ENCODE data around the gene HMGXB4. TPM values are rescaled to one million over a fixed set of nuclear protein-coding genes. Genes with fewer than 3 reads are reported as not detected.
A peak's percentile ranks its signal among the peaks of the same experiment; 100 is the strongest.

The HMGXB4 gene
- total and polyA plus RNA-seq, 2 of the 8 experiments (the other 6 are each of a cell fraction or from before 2014, with no cell fraction given), result 20.9 to 41.3 TPM

GRCh38 chr22:35208003-35208402 lies 49.3 kb upstream of the HMGXB4 start:
- H3K27me3 ChIP-seq (replicated peaks in 1 of 4; ENCODE audit: control insufficient read depth in 3 of 4, extremely low read depth in 1 of 4, insufficient read depth in 3 of 4, low read length in 3 of 4), result no peaks in the 10 kb centered on the region; a peak in 1 of 7 replicates
- no peaks in the 10 kb centered on the region; a peak in 2 of 7 replicates for H3K4me1 ChIP-seq (replicated peaks in 1 of 4; ENCODE audit: control insufficient read depth in 3 of 4, insufficient read depth in 4 of 4, low read length in 3 of 4)
- H3K23ac ChIP-seq (ENCODE audit: insufficient read length), result no peak overlapping the region
- DNase-seq (ENCODE audit: low read depth in 1 of 2, low spot score in 2 of 2) (no peak), FAIRE-seq (no peak)
- POLR2A ChIA-PET (ENCODE audit: partially characterized antibody), result no interaction called here
- no peak for TF ChIP-seq SRF (IDR thresholded peaks at IDR 0.05; ENCODE audit: low read depth, low read length)
- TF ChIP-seq USF2 (IDR thresholded peaks at IDR 0.05; ENCODE audit: low read length), result no peak
- no peak for TF ChIP-seq KDM4A (IDR thresholded peaks at IDR 0.05; ENCODE audit: low read depth, low read length, severe bottlenecking)
- TF ChIP-seq RFX5 (IDR thresholded peaks at IDR 0.05; ENCODE audit: borderline replicate concordance, low read depth, low read length), result no peak
- TF ChIP-seq RBBP5 (IDR thresholded peaks at IDR 0.05; ENCODE audit: borderline replicate concordance, low read depth, low read length), result no peak
- no peak for TF ChIP-seq SAP30 (IDR thresholded peaks at IDR 0.05; ENCODE audit: insufficient read depth, insufficient replicate concordance, low read length)
- TF ChIP-seq SP1 (IDR thresholded peaks at IDR 0.05; ENCODE audit: low read depth, low read length), result no peak
- no peak overlapping the region for H3K4me2 ChIP-seq (ENCODE audit: insufficient read depth in 1 of 2, low read depth in 2 of 2, low read length in 2 of 2)
- no peak overlapping the region for H4K8ac ChIP-seq (ENCODE audit: extremely low read depth, insufficient read depth, low read length)
- CTCF ChIA-PET (ENCODE audit: partially characterized antibody), result interaction anchor here (0.7 to 1.4 kb wide), 2 partner anchors 13 to 24 kb away, joined by 3 to 4 read pairs; no protein-coding TSS in a partner anchor
- H3K4me3 ChIP-seq (ENCODE audit: extremely low read depth in 1 of 4, insufficient read depth in 2 of 4, low read depth in 3 of 4, low read length in 4 of 4), result no peak overlapping the region
- H3K18ac ChIP-seq (ENCODE audit: extremely low read depth, low read length), result no peak overlapping the region
- no peak overlapping the region for H3K4ac ChIP-seq (replicated peaks; ENCODE audit: insufficient read length, low read depth, low read length)
- WGBS, 2 experiments (ENCODE audit: extremely low coverage in 1 of 2, insufficient coverage in 1 of 2, insufficient read length in 1 of 2, insufficient replicate concordance in 2 of 2, low coverage in 1 of 2, low lambda C conversion rate in 2 of 2, missing lambda C conversion rate in 1 of 2), result 88% methylated on average over 4 of the region's 4 CpGs; no CpG with 5 or more reads in 1 of the 2 experiments
- no peak overlapping the region for H2BK20ac ChIP-seq (ENCODE audit: low read length)
- no peaks in the 10 kb centered on the region for H3K79me1 ChIP-seq (ENCODE audit: low read depth, low read length)
- no peaks in the 10 kb centered on the region for H3K36me3 ChIP-seq (ENCODE audit: control insufficient read depth in 2 of 4, insufficient read depth in 4 of 4, low read length in 3 of 4)
- H3K27ac ChIP-seq (ENCODE audit: low read depth, low read length), result no peak overlapping the region
- H2AK5ac ChIP-seq (ENCODE audit: low read depth, low read length), result no peak overlapping the region
- H3K9me3 ChIP-seq (ENCODE audit: insufficient read depth in 2 of 2, low read depth in 1 of 2, low read length in 1 of 2), result no peaks in the 10 kb centered on the region
- H3K9ac ChIP-seq (replicated peaks in 1 of 4; ENCODE audit: extremely low read depth in 1 of 4, low read depth in 3 of 4, low read length in 3 of 4), result no peak overlapping the region
- H3K23me2 ChIP-seq (ENCODE audit: low read depth, low read length), result no peaks in the 10 kb centered on the region
- no peak overlapping the region for H2BK12ac ChIP-seq (ENCODE audit: low read depth, low read length)
- no peaks in the 10 kb centered on the region for H4K20me1 ChIP-seq (replicated peaks in 1 of 2; ENCODE audit: control insufficient read depth in 1 of 2, insufficient read depth in 2 of 2, low read length in 2 of 2)
- H2AFZ ChIP-seq (ENCODE audit: low read length), result 0 out of 2 replicates have a peak overlapping the region, but pooled peaks have one; percentile 51
- no peak overlapping the region for H3K14ac ChIP-seq (ENCODE audit: insufficient read length)
- no peak overlapping the region for H2BK5ac ChIP-seq (ENCODE audit: low read depth, low read length)
- H2BK15ac ChIP-seq (ENCODE audit: low read length), result no peak overlapping the region
- H3K56ac ChIP-seq (replicated peaks; ENCODE audit: insufficient read length, low read depth, low read length), result no peak overlapping the region
- no peaks in the 10 kb centered on the region for H3K79me2 ChIP-seq (ENCODE audit: control insufficient read depth in 1 of 2, insufficient read depth in 2 of 2, low read length in 2 of 2)
- no peak overlapping the region for H2BK120ac ChIP-seq (replicated peaks; ENCODE audit: low read depth, low read length)
- H4K91ac ChIP-seq (replicated peaks; ENCODE audit: insufficient read length, low read length), result no peak overlapping the region
- H4K5ac ChIP-seq (ENCODE audit: insufficient read length, low read depth, low read length), result no peak overlapping the region

Measured in H1 (cell line).